Stomach smooth muscle (tissue), 2 donors: ENCODE results near the gene SHTN1.

Experiments used
- H3K27ac ChIP-seq: one replicate; pipeline ENCODE4 v1.7.0; 2013; ENCODE audit warnings: mild to moderate bottlenecking, low read length, inconsistent platforms
- H3K27me3 ChIP-seq, 2 donors: one replicate each; pipeline ENCODE4 v1.7.0; 2013; ENCODE audit warnings: low read length in 2 of 2; ENCODE audit not compliant: insufficient read depth in 2 of 2, control insufficient read depth in 1 of 2
- H3K36me3 ChIP-seq, 2 donors: one replicate each; pipeline ENCODE4 v1.7.0; 2013; ENCODE audit warnings: low read length in 2 of 2; ENCODE audit not compliant: control insufficient read depth in 2 of 2, insufficient read depth in 2 of 2
- H3K4me1 ChIP-seq: one replicate; pipeline ENCODE4 v1.7.0; 2013; ENCODE audit warnings: low read length; ENCODE audit not compliant: control insufficient read depth, insufficient read depth
- H3K4me3 ChIP-seq, 2 donors: one replicate each; pipeline ENCODE4 v1.7.0; 2013; ENCODE audit warnings: low read length in 2 of 2
- H3K9ac ChIP-seq, 2 donors: one replicate each; pipeline ENCODE4 v1.7.0; 2013; ENCODE audit warnings: low read length in 2 of 2, mild to moderate bottlenecking in 1 of 2
- H3K9me3 ChIP-seq, 2 donors: one replicate each; pipeline ENCODE4 v1.7.0; 2013; ENCODE audit warnings: low read length in 2 of 2; ENCODE audit not compliant: control insufficient read depth in 2 of 2
- donor health status: healthy.
- donor health status: Pancreatic carcinoma.

The SHTN1 gene

GRCh38 chr10:117005026-117005526 is at the start of gene SHTN1:
Gene SHTN1, minus strand, starts transcription at chr10:117005187. Its CDS starts 108 bp downstream, at chr10:117005079.
- Histone ChIP-seq H3K27me3 (no peaks in the 10 kb centered on the region), H3K4me1 (peaks cover 7% of the 10 kb centered on the region), H3K9ac (peak within 1 kb of the TSS; percentile 60 to 66), H3K27ac (no peak within 1 kb of the TSS), H3K36me3 (no peaks in the 10 kb centered on the region), H3K9me3 (no peaks in the 10 kb centered on the region), H3K4me3 (peak within 1 kb of the TSS; percentile 75 to 84)

- peaks cover 0 to 2% of the 10 kb centered on the region in 2 donors for H3K27me3 ChIP-seq
- H3K27ac ChIP-seq, result no peak overlapping the region
- no peaks in the 10 kb centered on the region for H3K9me3 ChIP-seq
- no peaks in the 10 kb centered on the region for H3K4me1 ChIP-seq
- H3K9ac ChIP-seq, result no peak overlapping the region
- no peaks in the 10 kb centered on the region for H3K36me3 ChIP-seq
- no peak overlapping the region for H3K4me3 ChIP-seq
Measured at GRCh38 chr10:117053482-117053881, 48.5 kb upstream of the SHTN1 start.

- Histone ChIP-seq H3K36me3 (no peaks in the 10 kb centered on the region), H3K9me3 (no peaks in the 10 kb centered on the region), H3K27me3 (no peaks in the 10 kb centered on the region), H3K27ac (no peak overlapping the region), H3K4me3 (no peak overlapping the region), H3K9ac (no peak overlapping the region), H3K4me1 (no peaks in the 10 kb centered on the region)
Measured at GRCh38 chr10:117047947-117048346, 43.0 kb upstream of the SHTN1 start.

- Histone ChIP-seq H3K27me3 (no peaks in the 10 kb centered on the region), H3K36me3 (no peaks in the 10 kb centered on the region), H3K9ac (no peak overlapping the region), H3K27ac (no peak overlapping the region), H3K4me3 (no peak overlapping the region), H3K4me1 (no peaks in the 10 kb centered on the region), H3K9me3 (no peaks in the 10 kb centered on the region)
Measured at GRCh38 chr10:117016266-117016665, 11.3 kb upstream of the SHTN1 start.

GRCh38 chr10:117014835-117015234 is 9.8 kb upstream of the SHTN1 start:
- no peaks in the 10 kb centered on the region for H3K4me1 ChIP-seq
- no peaks in the 10 kb centered on the region for H3K9me3 ChIP-seq
- no peak overlapping the region for H3K9ac ChIP-seq
- H3K4me3 ChIP-seq, result no peak overlapping the region
- H3K36me3 ChIP-seq, result no peaks in the 10 kb centered on the region
- H3K27me3 ChIP-seq, result no peaks in the 10 kb centered on the region
- no peak overlapping the region for H3K27ac ChIP-seq

- no peak overlapping the region for H3K27ac ChIP-seq
- no peak overlapping the region for H3K4me3 ChIP-seq
- peaks cover 7% of the 10 kb centered on the region for H3K4me1 ChIP-seq
- no peak overlapping the region for H3K9ac ChIP-seq
- no peaks in the 10 kb centered on the region for H3K36me3 ChIP-seq
- H3K27me3 ChIP-seq, result no peaks in the 10 kb centered on the region
- H3K9me3 ChIP-seq, result no peaks in the 10 kb centered on the region
Measured at GRCh38 chr10:117007080-117007479, 2.1 kb upstream of the SHTN1 start.

- Histone ChIP-seq H3K9ac (peak overlapping the region in 1 of 2 donors; percentile 60), H3K4me1 (peaks cover 7% of the 10 kb centered on the region), H3K36me3 (no peaks in the 10 kb centered on the region), H3K4me3 (peak overlapping the region; percentile 75 to 84), H3K27me3 (no peaks in the 10 kb centered on the region), H3K27ac (no peak overlapping the region), H3K9me3 (no peaks in the 10 kb centered on the region)
Measured at GRCh38 chr10:117005527-117006055, 604 bp upstream of the SHTN1 start.

GRCh38 chr10:117004227-117005025 is 561 bp downstream of the SHTN1 start:
- H3K4me1 ChIP-seq, result peaks cover 7% of the 10 kb centered on the region
- no peak overlapping the region for H3K27ac ChIP-seq
- H3K4me3 ChIP-seq, result peak overlapping the region; percentile 75 to 84
- H3K27me3 ChIP-seq, result no peaks in the 10 kb centered on the region
- peak overlapping the region; percentile 60 to 66 for H3K9ac ChIP-seq
- no peaks in the 10 kb centered on the region for H3K36me3 ChIP-seq
- H3K9me3 ChIP-seq, result no peaks in the 10 kb centered on the region

- Histone ChIP-seq H3K27ac (no peak overlapping the region), H3K4me3 (no peak overlapping the region), H3K9ac (no peak overlapping the region)
Measured at GRCh38 chr10:117003336-117003735, 1.7 kb downstream of the SHTN1 start.

GRCh38 chr10:117002206-117002605 is 2.8 kb downstream of the SHTN1 start:
- Histone ChIP-seq H3K4me1 (peaks cover 7% of the 10 kb centered on the region), H3K27ac (no peak overlapping the region), H3K36me3 (no peaks in the 10 kb centered on the region), H3K9ac (no peak overlapping the region), H3K4me3 (no peak overlapping the region), H3K9me3 (no peaks in the 10 kb centered on the region), H3K27me3 (no peaks in the 10 kb centered on the region)

More at GRCh38 chr10:117003336-117003735, 1.7 kb downstream of the SHTN1 start:
- no peaks in the 10 kb centered on the region for H3K36me3 ChIP-seq
- no peaks in the 10 kb centered on the region for H3K9me3 ChIP-seq
- no peaks in the 10 kb centered on the region for H3K27me3 ChIP-seq
- H3K4me1 ChIP-seq, result peaks cover 7% of the 10 kb centered on the region

GRCh38 chr10:117001144-117001543 is 3.8 kb downstream of the SHTN1 start:
- Histone ChIP-seq H3K27ac (no peak overlapping the region), H3K9me3 (no peaks in the 10 kb centered on the region), H3K4me3 (no peak overlapping the region), H3K36me3 (no peaks in the 10 kb centered on the region), H3K27me3 (no peaks in the 10 kb centered on the region), H3K4me1 (peaks cover 7% of the 10 kb centered on the region), H3K9ac (no peak overlapping the region)
